ENCODE results near the gene KCTD11. TPM values are rescaled to one million over a fixed set of nuclear protein-coding genes. Genes with fewer than 3 reads are reported as not detected.

Gene KCTD11
- total and polyA plus RNA-seq, 10 of the 15 experiments (the other 5 are each of a cell fraction or from before 2014, with no cell fraction given), result 0.05 to 7.3 (median 2.9) TPM

DNA sequence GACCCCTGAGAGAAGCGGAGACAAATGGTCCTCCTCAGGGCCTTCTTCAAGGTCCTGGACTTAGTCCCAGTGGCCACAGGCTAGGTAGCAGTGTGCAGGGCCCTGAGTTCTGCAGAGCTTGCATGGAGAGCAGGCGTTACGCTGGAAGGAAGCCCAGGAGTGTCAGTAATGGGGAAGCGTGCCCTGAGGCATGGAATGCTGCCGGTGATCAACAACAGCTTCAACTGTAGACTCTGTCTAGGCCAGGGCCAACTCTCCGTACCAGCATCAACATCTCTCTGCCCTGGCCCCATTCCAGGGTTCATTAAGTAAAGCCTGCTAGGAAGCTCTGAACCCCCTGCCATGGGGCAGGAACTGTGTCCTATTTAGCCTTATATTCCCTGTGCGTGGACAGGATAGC is 28.4 kb downstream of the KCTD11 start (continued):
- TF ChIP-seq HCFC1 (IDR thresholded peaks at IDR 0.05; ENCODE audit: low read length) (no peak), SP1 (IDR thresholded peaks at IDR 0.05; ENCODE audit: low read depth, low read length) (no peak), CEBPB (IDR thresholded peaks at IDR 0.05; ENCODE audit: borderline replicate concordance in 1 of 2, low read depth in 2 of 2, low read length in 2 of 2) (no peak), BCLAF1 (IDR thresholded peaks at IDR 0.05) (no peak)

- no peak within 1 kb of the TSS for H2AFZ ChIP-seq (ENCODE audit: control insufficient read depth, low read depth, low read length)
- no peak within 1 kb of the TSS for H3K4me2 ChIP-seq (ENCODE audit: control insufficient read depth, insufficient read depth)
- no peak within 1 kb of the TSS for H3K9ac ChIP-seq (ENCODE audit: control insufficient read depth, insufficient read depth, low read length)
These were observed 29.1 kb downstream of the KCTD11 start, which contains the start of gene TNK1 for GRCh38 chr17:7380855-7381683. TNK1 (plus strand) TSS chr17:7381089; CDS start chr17:7382927, 1,838 bp downstream.

More at GRCh38 chr17:7380855-7381683, 29.1 kb downstream of the KCTD11 start, which contains the start of gene TNK1:
- H3K79me2 ChIP-seq (ENCODE audit: control insufficient read depth, insufficient read depth, low read length), result no peaks in the 10 kb centered on the region
- TF ChIP-seq POLR2A (IDR thresholded peaks at IDR 0.05; ENCODE audit: low read depth, low read length), result peak; percentile 31; the same call in 1 of the 2 replicates
- TF ChIP-seq SUPT20H (IDR thresholded peaks at IDR 0.05; ENCODE audit: borderline replicate concordance, control insufficient read depth, low read depth, low read length), result no peak
- FAIRE-seq (no peak), DNase-seq (ENCODE audit: low read depth, low spot score) (no peak), ATAC-seq (no peak)
- in situ Hi-C loops (cut with MboI), result no loop called here
- 18% methylated on average over 43 of the region's 52 CpGs for WGBS (ENCODE audit: insufficient coverage, insufficient replicate concordance, low lambda C conversion rate, missing lambda C conversion rate)
- ChIA-PET POLR2A (no interaction called here), RAD21 (ENCODE audit: unreplicated experiment) (no interaction called here), CTCF (no interaction called here), SMC1A (ENCODE audit: uncharacterized antibody, unreplicated experiment) (no interaction called here)
- peaks cover 8% of the 10 kb centered on the region; the same call in 1 of the 2 replicates for H3K4me1 ChIP-seq (ENCODE audit: control insufficient read depth, insufficient read depth, low read length)
- H3K36me3 ChIP-seq (ENCODE audit: control insufficient read depth in 2 of 2, insufficient read depth in 2 of 2, low read length in 1 of 2), result no peaks in the 10 kb centered on the region
- H3K4me3 ChIP-seq, result no peak within 1 kb of the TSS
- H4K20me1 ChIP-seq (ENCODE audit: control insufficient read depth, insufficient read depth), result no peaks in the 10 kb centered on the region
- H3K27me3 ChIP-seq (replicated peaks in 1 of 2; ENCODE audit: control insufficient read depth in 2 of 2, insufficient read depth in 2 of 2, low read length in 1 of 2), result peaks cover 4 to 5% of the 10 kb centered on the region in 2 experiments; a peak in 3 of 4 replicates
- peaks cover 3% of the 10 kb centered on the region; the same call in 2 of the 3 replicates for H3K9me3 ChIP-seq (replicated peaks; ENCODE audit: control insufficient read depth, insufficient read depth, low read length)
- intact Hi-C loops (cut with micrococcal nuclease; ENCODE audit: unreplicated experiment), result no loop called here
- H3K27ac ChIP-seq (ENCODE audit: control insufficient read depth, insufficient read depth), result no peak within 1 kb of the TSS
- no TSS peak for BruUV-seq (replicated peaks)

Data from GM12878 (cell line).